ENCODE results near the gene CROCC2.
A peak's percentile ranks its signal among the peaks of the same experiment; 100 is the strongest.

Gene CROCC2

GRCh38 chr2:241020629-241021190 is 114.6 kb downstream of the CROCC2 start:
- no peak for DNase-seq

DNA sequence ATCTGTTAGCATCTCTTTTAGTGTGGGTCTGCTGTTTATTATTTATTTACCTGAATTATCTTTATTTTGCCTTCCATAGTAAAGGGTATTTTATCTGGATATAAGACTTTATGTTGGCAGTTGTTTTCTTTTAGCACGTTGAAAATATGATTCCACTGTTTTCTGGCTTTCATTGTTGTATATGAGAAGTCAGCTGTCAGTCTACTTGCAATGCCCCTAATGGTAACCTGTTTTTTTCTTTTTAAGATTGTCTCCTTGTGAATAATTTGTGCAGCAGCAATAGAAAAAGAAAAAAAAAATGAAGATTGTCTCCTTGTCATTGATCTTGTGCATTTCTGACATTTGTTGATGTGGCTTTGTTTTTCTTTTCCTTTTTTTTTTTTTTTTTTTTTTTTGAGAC is 119.5 kb downstream of the CROCC2 start:
- DNase-seq, result no peak

DNA sequence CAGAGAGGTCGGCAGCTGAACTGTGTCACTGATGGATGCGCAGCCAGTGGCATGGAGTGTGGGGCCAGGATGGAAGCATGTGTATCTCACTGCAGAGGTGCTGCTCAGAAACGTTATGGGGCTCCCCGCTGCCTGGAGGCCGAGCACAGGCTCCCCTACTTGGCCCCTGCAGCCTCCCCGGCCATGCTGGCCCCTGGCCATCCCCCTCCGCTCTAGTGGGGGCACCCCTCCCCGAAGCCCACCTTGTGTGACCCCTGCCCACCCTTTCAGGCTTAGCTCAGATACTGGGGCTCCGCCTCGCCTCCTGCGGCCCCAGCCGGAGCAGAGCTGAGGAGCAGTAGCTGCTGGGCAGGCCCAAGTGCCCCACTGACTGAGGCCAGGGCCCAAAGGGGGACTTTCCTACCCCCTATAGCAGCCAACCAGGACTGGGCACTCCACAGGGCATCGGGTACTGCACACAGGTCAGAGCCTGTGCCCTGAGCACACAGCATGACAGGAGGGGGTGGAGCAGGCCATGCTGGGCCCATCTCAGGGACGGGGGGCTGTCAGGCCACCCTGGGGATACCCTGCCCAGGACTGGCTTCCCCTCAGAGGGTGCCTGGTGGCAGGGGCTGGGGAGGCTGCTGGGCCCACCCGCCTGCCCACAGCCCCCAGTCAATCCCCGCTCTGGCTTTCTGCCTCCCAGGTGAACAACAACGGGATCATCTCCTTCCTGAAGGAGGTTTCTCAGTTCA is 123.6 kb downstream of the CROCC2 start:
- no peak for DNase-seq

GRCh38 chr2:241030333-241030680 is 124.2 kb downstream of the CROCC2 start:
- no peak for DNase-seq

DNA sequence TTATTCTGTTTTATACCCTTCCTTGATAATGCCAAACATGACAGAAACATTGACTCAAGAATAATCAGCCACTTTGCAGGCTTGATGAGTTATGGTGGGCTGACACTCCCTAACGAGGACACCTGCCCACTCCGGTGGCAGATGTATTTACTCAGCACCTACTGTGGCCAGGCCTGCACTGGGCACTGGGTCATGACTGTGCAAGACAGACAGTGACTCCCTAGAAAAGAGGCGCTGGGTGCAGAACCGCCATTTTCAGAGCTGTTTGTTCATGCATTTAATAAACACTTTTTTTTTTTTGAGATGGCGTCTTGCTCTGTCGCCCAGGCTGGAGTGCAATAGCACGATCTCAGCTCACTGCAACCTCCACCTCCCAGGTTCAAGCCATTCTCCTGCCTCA is 124.7 kb downstream of the CROCC2 start:
- DNase-seq, result no peak

GRCh38 chr2:241031436-241032165 is 125.5 kb downstream of the CROCC2 start:
- no peak for DNase-seq

DNA sequence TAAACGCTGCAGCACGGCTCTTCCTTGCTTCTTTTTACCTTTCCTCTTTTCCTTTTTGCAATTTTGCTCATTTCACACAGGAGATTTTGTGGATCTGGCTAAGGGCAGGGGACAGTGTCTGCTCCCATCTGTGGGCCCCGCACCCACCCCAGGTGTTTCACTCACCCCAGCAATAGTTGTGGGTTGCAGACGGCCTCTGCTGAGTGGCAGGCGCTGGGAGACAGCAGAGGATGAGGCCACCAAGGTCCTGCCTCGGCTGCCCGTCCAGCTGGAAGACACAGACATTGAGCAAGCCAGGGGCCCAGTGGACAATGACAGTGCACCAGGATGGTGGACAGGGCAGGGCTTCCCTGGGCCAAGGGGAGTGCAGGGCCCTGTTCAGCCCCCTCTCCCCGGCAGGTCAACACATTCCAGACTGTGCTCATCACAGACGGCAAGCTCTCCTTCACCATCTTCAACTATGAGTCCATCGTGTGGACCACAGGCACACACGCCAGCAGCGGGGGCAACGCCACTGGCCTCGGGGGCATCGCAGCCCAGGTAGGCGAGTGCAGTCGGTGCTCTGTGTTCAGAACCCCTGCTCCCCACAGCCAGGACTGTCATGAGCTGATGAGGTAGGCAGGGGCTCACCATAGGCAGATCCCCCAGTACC is 127.3 kb downstream of the CROCC2 start:
- no peak for DNase-seq

DNA sequence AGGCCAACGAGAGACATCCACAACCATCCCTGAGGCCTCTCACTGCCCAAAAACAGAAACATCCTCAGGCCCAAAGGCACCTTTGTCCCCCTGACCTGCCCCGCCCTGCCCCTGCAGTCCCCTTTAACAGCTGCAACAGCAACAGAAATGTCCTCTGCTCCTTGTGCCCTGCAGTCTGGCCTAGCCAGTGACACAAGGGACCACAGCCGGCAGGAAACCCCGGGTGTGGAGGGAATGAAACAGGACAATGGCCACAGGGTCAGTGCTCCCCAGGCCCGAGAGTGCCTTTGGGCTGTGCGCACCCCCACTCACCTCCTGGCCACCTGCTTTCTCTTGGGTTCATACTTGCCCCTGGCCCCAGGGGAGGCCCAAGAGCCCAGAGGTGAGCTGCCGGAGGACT is 127.9 kb downstream of the CROCC2 start:
- DNase-seq, result no peak

DNA sequence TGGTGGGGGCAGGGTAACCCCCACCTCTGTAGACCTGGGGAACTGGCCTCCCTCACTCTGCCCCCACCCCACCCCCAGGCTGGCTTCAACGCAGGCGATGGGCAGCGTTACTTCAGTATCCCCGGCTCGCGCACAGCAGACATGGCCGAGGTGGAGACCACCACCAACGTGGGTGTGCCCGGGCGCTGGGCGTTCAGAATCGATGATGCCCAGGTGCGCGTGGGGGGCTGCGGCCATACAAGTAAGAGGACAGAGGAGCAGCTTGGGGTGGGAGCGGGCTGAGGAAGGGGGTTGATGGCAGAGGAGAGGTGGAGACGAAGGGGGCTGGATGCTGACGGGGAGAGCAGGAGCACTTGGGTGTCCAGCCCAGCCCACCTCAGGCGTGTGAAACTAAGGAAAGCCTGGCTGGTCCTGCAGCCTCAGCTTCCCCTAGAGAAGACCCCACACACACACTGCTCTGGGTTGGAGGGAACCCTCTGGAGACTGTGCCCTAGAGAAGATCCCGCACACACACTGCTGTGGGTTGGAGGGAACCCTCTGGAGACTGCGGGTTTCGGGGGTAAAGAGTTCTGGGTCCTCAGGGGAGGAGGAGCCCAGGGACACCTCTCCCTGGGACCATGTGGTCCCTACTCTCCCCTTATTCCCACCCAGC is 128.5 kb downstream of the CROCC2 start:
- no peak for DNase-seq

GRCh38 chr2:241035142-241035817 is 129.1 kb downstream of the CROCC2 start:
- peak in 2 of 5 donors; percentile 27 to 36 for DNase-seq

DNA sequence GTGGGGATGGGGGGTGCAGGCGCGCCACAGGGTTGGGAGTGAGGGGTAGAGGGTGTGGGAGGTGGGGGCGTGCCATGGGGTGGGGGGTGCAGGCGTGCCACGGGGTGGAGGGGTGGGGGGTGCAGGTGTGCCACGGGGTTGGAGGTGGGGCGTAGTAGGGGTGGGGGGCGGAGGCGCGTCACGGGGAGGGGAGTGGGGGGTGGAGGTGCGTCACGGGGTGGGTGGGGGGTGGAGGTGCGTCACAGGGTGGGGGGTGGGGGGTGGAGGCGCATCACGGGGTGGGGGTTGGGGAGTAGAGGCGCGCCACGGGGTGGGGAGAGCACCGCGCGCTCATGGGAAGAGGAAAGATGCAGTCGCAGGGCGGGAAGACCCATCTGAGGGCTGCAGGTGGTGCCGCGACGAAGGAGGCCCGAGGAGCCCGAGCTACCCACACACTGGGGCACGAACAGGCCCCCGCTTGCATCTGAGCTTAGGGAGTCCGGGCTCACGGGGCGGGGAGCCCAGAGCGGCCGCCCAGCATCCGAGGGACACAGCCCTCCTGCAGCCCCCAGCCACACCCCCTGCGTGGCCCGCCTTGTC is 129.8 kb downstream of the CROCC2 start:
- peak in 2 of 5 donors; percentile 40 to 43 for DNase-seq

DNA sequence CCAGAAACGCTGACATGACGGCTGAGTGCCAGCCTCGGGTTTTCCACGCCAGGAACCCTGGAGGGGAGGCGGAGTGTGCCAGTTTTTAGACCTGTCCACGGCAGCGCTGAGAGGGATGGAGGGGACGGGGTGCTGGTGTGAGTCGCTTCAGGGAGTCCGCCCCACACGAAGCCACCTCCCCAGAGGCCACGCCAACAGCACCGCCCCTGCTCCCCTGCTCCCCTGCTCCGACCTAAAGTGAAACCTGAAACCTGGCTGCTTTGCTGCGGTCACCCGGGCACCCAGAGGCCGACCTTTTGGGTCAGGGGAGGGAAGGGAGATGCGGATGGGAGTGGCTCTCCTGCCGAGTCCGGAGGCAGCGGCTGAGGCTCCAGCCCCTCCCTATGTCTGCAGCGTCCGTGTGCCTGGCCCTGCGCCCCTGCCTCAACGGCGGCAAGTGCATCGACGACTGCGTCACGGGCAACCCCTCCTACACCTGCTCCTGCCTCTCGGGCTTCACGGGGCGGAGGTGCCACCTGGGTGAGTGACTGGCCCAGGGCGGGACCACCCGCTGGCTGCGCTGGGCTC is 130.3 kb downstream of the CROCC2 start:
- peak; percentile 34 to 63 (median 41) for DNase-seq

- no peak for DNase-seq
Observed at GRCh38 chr2:241036964-241037421, 130.9 kb downstream of the CROCC2 start.

GRCh38 chr2:241037498-241037897 is 131.4 kb downstream of the CROCC2 start:
- no peak for DNase-seq

GRCh38 chr2:241038374-241039180 is 132.4 kb downstream of the CROCC2 start:
- DNase-seq, result no peak

- DNase-seq, result no peak
Observed at GRCh38 chr2:241039416-241039815, 133.3 kb downstream of the CROCC2 start.

GRCh38 chr2:241040081-241040803 is 134.1 kb downstream of the CROCC2 start:
- DNase-seq, result no peak

DNA sequence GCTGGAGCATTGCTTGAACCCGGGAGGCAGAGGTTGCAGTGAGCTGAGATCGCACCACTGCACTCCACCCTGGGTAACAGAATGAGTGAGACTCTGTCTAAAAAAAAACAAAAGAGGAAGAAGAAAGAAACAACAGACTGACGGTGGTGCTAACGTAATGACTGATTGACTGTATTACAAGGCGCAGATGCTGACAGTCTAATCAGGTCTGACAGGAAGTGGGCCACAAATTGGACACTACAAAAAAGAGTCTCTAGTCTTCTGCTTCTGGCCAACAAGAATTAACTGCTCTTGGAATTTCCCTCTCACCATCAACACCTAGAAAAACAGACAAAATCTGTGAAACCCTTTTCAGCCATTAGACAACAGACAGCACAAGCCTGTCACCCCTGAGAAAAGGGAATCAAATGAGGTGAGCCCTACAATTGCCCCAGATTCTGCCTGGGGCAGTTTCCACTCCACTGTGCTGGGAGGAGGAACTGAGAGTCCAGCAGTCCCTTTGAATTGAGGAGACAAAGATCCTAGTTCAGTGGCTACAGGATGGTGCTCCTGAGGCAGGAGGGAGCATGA is 135.5 kb downstream of the CROCC2 start:
- DNase-seq, result peak in 1 of 5 donors; percentile 13

Measured in T-helper 1 cell (primary cell).